GM13976 (cell line): ENCODE data around the gene IL1RAP.

Experiments
- DNase-seq: peaks from one replicate; pipeline ENCODE4 v3.0.0; 2012; ENCODE audit warnings: low spot score
- CTCF ChIP-seq: IDR thresholded peaks from 2 replicates; pipeline ENCODE4 v1.5.1; 2012; ENCODE audit warnings: borderline replicate concordance, mild to moderate bottlenecking; ENCODE audit not compliant: insufficient read depth; ENCODE audit errors: extremely low read depth, missing control alignments, control extremely low read depth
- in situ Hi-C: fragments of 300-500 bp; cut with MboI; formaldehyde crosslinking; loops from one replicate; pipeline ENCODE4 v1.12.0; 2022; ENCODE audit warnings: low sequenced_read_pairs, mixed read lengths, inconsistent platforms; ENCODE audit not compliant: unreplicated experiment

IL1RAP gene

GRCh38 chr3:190577225-190577624 is 63.3 kb downstream of the IL1RAP start:
- TF ChIP-seq CTCF, result no peak
- in situ Hi-C loops, result no loop called here
- DNase-seq, result no peak

GRCh38 chr3:190579514-190580137 is 65.7 kb downstream of the IL1RAP start:
- no peak for DNase-seq
- no peak for TF ChIP-seq CTCF
- in situ Hi-C loops, result no loop called here

DNA sequence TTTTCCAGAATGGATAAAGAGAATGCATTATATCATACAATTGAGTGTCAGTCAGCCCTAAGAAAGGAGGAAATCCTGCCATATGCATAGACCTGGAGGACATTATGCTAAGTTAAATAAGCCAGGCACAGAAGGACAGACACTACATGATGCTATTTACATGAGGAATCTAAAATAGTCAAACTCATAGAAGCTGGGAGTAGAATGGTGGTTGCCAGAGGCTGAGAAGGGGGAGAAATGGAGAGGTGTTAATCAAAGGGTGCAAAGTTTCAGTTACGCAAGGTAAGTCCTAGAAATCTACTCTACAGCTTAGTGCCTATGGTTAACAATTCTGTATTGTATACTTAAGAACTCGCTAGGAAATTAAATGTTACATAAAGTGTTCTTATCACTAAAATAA is 66.5 kb downstream of the IL1RAP start:
- DNase-seq, result no peak
- no peak for TF ChIP-seq CTCF
- in situ Hi-C loops, result no loop called here

DNA sequence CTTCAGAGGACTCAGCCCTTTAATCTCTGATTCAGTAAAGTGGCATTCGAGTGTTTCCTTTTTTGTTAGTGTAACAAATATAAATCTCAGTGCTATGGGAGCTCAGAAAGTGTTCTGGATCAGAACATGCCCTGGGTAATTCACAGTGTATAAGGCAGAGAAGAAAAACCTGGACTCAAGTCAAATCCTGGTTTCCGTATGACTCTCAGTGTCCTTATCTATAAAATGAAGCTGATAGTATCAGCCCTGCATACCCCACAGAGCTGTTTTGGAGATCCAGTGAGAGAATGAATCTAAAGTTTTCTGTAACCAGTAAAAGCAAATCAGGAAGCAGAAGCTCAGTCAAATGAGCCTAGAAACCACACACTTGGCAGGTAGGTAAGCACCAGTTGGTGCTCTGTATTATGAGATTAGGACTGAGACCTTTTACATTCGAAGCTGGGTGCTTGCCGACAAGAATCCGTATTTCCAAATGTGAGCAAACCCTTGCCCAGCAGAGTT is 67.2 kb downstream of the IL1RAP start:
- no peak for DNase-seq
- TF ChIP-seq CTCF, result no peak
- in situ Hi-C loops, result no loop called here

DNA sequence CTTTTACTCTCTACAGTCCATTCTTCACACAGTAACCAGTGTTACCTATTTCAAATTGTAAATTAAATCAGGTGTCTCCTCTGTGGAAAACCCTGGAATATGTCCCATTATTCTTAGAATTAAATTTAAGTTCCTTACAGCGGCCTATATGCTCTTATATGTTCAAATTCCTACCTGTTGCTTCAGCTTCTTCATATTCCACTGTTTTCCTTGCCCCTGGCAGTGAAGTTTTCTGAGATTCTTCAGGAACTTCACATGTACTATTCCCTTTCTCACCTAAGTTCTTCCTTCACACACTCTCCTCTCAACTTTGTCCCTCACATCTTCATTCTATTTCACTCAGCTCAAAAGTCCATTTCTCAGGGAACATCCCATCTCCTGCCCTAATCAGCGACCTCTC is 68.8 kb downstream of the IL1RAP start:
- in situ Hi-C loops, result no loop called here
- no peak for TF ChIP-seq CTCF

DNA sequence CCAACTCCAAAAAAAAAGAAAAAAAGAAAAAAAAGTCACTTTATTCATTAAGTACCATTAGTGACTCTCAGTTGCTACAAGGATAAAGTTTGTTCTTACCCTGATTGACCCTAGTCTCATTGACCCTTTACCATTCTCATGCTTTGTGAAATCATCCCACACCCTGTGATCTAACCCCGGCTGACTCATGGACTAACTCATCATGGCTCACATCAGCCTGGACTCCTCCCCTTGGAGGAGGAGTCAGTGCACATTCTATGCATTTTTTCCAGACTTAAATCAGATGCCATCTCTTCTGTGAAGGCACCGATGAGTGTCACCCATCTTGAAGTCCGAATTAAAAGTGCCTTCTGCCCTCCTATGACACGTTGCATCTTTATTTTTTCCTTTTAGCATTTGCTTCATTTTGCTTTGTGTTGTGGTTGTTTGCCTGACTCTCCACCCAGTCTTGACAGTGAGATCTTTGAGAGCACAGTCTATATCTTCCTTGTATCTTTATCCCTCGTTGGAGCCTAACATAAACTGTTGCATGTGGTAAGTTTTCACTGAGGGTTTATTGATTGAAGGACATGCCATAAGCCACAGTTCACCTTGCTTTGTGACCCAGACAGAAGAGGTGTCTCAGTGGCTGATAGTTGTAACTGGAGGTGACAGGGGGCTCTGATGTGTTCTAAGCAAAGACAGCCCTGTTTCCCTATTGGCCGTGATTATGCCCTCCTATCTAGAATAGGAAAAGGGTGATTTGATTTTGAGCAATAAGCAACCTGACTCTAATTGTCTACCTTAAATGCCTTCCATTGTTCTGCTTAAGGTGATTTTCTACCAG is 72.1 kb downstream of the IL1RAP start:
- in situ Hi-C loops, result no loop called here
- TF ChIP-seq CTCF, result no peak
- no peak for DNase-seq

More for the DNA sequence above, 68.8 kb downstream of the IL1RAP start:
- DNase-seq, result no peak
